ELF-1 (cell line): ENCODE measurements around the gene NR0B2.
"Not testable (repeated sequence)": the region's sequence is repeated elsewhere in the genome, so short reads cannot be mapped to it uniquely, and the experiment has no call there.

ENCODE experiments used
- DNase-seq: peaks from one replicate; pipeline ENCODE4 v3.0.0-alpha.2; 2016; ENCODE audit warnings: low read depth, low spot score

Gene NR0B2

DNA sequence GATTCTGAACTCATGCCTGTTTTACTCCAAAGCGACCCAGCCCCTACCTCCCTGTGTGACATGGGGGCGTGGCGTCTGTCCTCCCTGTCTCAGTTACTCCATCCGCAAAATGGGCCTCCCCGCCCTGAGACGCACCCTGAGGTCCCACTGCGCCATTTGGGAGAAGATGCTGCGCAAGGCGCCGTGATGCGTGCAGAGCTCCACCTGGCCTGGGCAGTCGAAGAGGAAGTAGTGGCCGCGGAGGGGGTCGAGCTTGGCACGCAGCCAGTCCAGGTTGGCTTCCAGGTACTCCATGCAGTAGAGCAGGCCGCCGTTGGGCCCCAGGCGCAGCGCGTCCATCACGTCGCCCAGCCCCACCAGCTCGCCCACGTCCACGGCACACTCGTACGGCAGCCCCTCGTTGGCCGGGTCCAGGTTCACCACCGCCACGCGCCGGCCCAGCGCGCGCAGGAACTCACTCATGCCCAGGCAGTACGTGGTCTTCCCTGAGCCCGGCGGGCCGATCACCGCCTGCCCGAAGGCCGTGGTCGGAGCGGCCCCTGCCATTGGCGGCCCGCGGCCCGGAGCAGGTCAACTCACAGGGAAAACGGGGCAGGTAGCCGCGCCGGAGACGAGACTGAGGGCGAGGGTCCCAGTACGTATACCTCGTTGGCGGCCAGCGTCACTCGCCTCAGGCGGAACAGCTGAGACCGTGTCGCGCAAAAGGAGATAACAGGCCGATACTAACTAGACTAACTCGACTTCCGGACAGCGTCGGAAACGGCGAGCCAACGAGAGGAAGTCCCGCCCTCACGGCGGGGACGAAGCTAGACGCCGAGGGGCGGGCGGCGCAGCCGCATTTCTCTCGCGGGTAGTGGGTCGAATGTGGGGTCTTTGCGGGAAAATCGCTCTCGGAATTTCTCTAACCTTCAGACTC lies 24.0 kb downstream of the NR0B2 start, which contains the start of gene GPN2:
Gene GPN2 (minus strand): TSS at position 733 of the 916 bp plus-strand sequence. CDS start 187 bp downstream, at position 546.
- DNase-seq, result peak; percentile 87

DNA sequence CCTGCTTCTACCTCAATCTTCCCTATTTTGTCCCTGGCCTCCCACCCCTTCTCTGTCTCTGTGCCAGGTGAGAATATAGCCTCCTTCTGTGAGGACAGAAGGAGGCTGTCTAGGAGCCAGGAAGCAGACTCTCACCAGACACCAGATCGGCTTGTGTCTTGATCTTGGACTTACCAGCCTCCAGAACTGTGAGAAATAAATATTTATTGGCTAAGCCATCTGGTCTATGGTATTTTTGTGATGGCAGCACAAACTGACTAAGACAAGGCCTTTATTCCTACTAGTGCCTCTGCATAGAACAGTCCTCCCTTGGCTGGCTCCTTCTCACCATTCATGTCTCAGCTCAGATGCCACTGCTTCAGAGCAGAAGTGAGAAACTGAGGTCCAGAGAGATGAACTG lies 25.5 kb downstream of the NR0B2 start:
- DNase-seq, result no peak

GRCh38 chr1:26887125-26887524 lies 26.6 kb downstream of the NR0B2 start:
- DNase-seq, result no peak

DNA sequence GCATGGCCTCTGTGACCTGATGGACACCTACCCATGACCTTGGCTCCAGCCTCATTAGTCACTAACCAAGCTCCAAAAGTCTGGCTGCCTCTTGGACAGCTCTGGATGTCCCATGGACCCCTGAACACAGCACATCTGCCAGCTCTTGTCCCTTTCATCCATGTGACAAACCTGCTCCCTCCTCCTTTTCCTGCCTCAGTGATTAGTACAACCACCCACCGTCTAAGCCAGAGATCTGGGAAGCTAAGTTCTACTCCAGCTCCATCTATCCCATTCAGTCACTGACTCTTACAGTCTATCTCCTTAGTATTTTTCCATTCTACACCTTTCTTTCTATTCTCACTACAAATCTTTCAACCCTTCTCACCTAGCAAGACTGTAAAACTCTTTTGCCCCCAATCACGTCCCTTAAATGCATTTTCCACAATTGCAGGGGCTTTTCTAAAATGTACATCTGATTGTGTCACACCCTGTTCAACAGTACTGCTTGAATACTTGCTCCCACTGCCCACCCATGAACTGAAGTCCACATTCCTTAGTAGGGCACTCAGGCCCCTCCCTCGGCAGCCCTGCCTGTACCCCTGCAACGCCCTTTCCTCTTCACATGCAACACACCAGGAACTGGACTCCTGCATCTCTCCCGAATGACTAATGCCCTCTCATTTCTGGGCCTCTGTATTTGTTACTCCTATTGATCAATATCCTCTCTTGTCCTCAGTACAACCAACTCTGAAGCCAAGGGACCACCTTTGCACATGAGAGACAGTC lies 30.9 kb downstream of the NR0B2 start:
- DNase-seq, result no peak

GRCh38 chr1:26881611-26882010 lies 32.2 kb downstream of the NR0B2 start:
- DNase-seq, result not testable (repeated sequence)

- no peak for DNase-seq
Measured at GRCh38 chr1:26879793-26880192, 34.0 kb downstream of the NR0B2 start.

- no peak for DNase-seq
Measured at GRCh38 chr1:26877326-26877725, 36.4 kb downstream of the NR0B2 start.

DNA sequence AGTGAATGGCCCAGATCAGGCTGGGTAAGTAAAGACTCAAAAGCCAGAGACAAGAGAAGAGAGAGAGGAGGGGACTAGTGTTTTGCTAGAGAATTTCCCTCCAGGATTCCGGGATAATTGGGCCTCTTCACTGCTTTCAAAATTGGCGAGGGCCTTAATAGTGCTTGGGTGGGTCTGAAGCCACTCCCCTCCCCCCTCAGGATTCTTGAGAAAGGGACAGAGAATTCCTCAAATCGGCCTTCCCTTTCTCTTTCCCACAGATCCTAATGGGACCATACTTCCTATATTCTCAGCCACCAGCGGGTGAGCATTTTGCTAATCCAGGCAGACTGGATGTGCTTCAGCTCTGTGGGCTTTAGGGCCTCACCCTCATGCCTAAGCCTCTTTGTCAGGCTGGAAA lies 38.9 kb downstream of the NR0B2 start:
- peak; percentile 46 for DNase-seq

DNA sequence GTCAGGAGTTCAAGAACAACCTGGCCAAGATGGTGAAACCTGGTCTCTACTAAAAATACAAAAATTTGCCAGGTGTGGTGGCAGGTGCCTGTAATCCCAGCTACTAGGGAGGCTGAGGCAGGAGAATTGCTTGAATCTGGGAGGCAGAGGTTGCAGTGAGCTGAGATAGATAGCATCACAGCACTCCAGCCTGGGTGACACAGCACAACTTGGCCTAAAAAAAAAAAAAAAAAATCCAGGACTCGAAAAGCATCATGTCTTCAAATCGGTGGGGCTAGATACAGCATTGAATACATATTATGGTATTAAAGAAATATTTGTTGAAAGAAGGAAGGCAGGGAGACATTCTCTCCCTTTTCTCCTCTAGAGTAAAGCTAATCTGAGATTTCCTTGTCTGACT lies 40.7 kb downstream of the NR0B2 start:
- DNase-seq, result not testable (repeated sequence)

- peak; percentile 99 for DNase-seq
Measured at GRCh38 chr1:26864610-26865480, 48.9 kb downstream of the NR0B2 start.

- DNase-seq, result no peak
Measured at GRCh38 chr1:26863685-26864077, 50.1 kb downstream of the NR0B2 start.

DNA sequence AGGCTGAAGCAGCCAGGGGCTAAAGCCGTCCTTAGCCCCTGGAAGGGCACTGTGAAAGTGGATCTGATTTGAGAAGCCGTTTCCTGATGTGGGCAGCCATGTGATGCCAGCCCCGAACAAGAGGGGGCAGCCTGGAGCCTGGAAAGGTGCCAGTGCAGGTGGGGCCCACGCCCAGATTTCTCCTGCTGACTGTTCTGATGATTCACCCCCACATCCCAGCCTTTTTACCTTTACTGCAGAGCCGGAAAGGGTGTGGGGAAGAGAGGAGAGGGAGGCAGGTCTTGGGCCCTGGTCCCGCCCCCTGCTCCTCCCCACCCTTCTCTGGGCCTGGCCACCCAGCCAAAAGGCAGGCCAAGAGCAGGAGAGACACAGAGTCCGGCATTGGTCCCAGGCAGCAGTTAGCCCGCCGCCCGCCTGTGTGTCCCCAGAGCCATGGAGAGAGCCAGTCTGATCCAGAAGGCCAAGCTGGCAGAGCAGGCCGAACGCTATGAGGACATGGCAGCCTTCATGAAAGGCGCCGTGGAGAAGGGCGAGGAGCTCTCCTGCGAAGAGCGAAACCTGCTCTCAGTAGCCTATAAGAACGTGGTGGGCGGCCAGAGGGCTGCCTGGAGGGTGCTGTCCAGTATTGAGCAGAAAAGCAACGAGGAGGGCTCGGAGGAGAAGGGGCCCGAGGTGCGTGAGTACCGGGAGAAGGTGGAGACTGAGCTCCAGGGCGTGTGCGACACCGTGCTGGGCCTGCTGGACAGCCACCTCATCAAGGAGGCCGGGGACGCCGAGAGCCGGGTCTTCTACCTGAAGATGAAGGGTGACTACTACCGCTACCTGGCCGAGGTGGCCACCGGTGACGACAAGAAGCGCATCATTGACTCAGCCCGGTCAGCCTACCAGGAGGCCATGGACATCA lies 50.7 kb downstream of the NR0B2 start, which contains the start of gene SFN:
Gene SFN (plus strand): TSS at position 369 of the 904 bp plus-strand sequence. CDS start 64 bp downstream, at position 433.
- DNase-seq, result peak; percentile 91

- DNase-seq, result no peak
Measured at GRCh38 chr1:26861889-26862378, 51.8 kb downstream of the NR0B2 start.
